Mammary epithelial cell (primary cell): ENCODE measurements around the gene ACAT2.

Source experiments
- CTCF ChIP-seq, 2 donors: IDR thresholded peaks in 1 of 2; conservative IDR thresholded peaks in 1 of 2; 2 replicates each; pipeline ENCODE4 v1.5.1; 2011 to 2012; ENCODE audit warnings: inconsistent platforms in 2 of 2, low read length in 2 of 2, mild to moderate bottlenecking in 2 of 2, control low read depth in 1 of 2, low read depth in 1 of 2; ENCODE audit not compliant: insufficient read depth in 1 of 2; ENCODE audit errors: extremely low read depth in 1 of 2
- EZH2 ChIP-seq: IDR thresholded peaks from 2 replicates; pipeline ENCODE4 v1.6.1; 2012; ENCODE audit warnings: low read length, inconsistent platforms, borderline replicate concordance

GRCh38 chr6:159809149-159809548 is 47.3 kb downstream of the ACAT2 start:
- no peak for TF ChIP-seq CTCF (conservative IDR thresholded peaks at IDR 0.05 in 1 of 2, IDR thresholded peaks at IDR 0.05 in 1 of 2; ENCODE audit: extremely low read depth in 1 of 2, insufficient read depth in 1 of 2, low read depth in 1 of 2, low read length in 2 of 2)
- no peak for TF ChIP-seq EZH2
